ENCODE measurements around the gene CPT1C.

DNA sequence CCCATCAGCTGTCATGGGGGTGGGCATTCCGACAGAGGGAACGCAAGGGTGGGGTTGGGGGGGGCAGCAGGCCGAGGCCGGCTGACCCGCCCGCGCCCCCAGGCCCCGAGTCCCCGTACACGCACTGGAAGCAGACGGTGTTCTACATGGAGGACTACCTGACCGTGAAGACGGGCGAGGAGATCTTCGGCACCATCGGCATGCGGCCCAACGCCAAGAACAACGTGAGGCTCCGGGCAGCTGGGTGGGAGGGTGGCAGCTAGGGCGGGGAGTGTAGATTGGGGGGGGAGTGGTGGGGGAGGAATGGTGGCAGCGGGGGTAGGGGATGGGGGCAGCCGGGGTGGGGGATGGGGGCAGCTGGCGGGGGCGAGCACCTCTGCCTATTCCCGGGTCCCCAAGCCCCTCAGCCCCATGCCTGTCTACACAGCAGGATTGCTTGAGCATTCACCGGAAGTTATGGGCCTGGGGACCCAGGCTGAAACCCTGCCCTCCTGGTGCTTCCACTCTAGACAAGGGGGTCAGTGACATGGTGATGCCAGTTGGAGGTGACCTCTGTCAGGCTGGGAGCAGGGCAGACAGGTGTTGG, 4.3 kb upstream of the CPT1C start:
- no peak for TF ChIP-seq CTCF (IDR thresholded peaks at IDR 0.05; ENCODE audit: poor library complexity)
- TF ChIP-seq EZH2 (IDR thresholded peaks at IDR 0.05; ENCODE audit: borderline replicate concordance) = no peak

Measured in hepatocyte (in vitro differentiated cells).